Suprapubic skin (tissue), 4 donors: ENCODE results near the gene MYO9B.

Source experiments
- CTCF ChIP-seq, 2 donors: fragments of 200-600 bp in 1 of 2; fragments of 450-650 bp in 1 of 2; sonication (generic) in 1 of 2; IDR thresholded peaks; one replicate each; pipeline ENCODE4 v1.5.1; 2016 to 2019; ENCODE audit warnings: antibody characterized with exemption in 2 of 2, mild to moderate bottlenecking in 1 of 2, moderate library complexity in 1 of 2
- POLR2A ChIP-seq, 2 donors: fragments of 450-650 bp; IDR thresholded peaks; one replicate each; pipeline ENCODE4 v1.6.1; 2017; ENCODE audit warnings: antibody characterized with exemption in 2 of 2, mild to moderate bottlenecking in 2 of 2, moderate library complexity in 2 of 2
- POLR2AphosphoS5 ChIP-seq, 3 donors: sonication (generic); formaldehyde crosslinking; IDR thresholded peaks; one replicate each; pipeline ENCODE4 v1.6.1; 2017; ENCODE audit warnings: antibody characterized with exemption in 3 of 3

- TF ChIP-seq CTCF (IDR thresholded peaks at IDR 0.05) (peak; percentile 60 to 90), POLR2AphosphoS5 (IDR thresholded peaks at IDR 0.05) (no peak), POLR2A (IDR thresholded peaks at IDR 0.05) (no peak)
Measured at GRCh38 chr19:17260842-17261325, 185.3 kb downstream of the MYO9B start.
